Brain microvascular endothelial cell (primary cell): ENCODE results near the gene LMTK3.

Experiments
- DNase-seq: peaks from one replicate; pipeline ENCODE4 v3.0.0-alpha.2; 2020
- H3K27ac ChIP-seq: fragments of 250-450 bp; sonication (Bioruptor Pico); 2 replicates; pipeline ENCODE4 v1.5.1; 2020; ENCODE audit warnings: mild to moderate bottlenecking, moderate library complexity
- H3K27me3 ChIP-seq: fragments of 250-450 bp; sonication (Bioruptor Pico); replicated peaks from 2 replicates; pipeline ENCODE4 v1.5.1; 2020; ENCODE audit warnings: mild to moderate bottlenecking
- H3K36me3 ChIP-seq: fragments of 250-450 bp; sonication (Bioruptor Pico); replicated peaks from 2 replicates; pipeline ENCODE4 v1.5.1; 2020; ENCODE audit warnings: mild to moderate bottlenecking
- H3K4me3 ChIP-seq: 2 replicates; pipeline ENCODE4 v1.5.1; 2011; ENCODE audit warnings: low read depth, mild to moderate bottlenecking, control low read depth, low read length, moderate library complexity
- CTCF ChIP-seq: IDR thresholded peaks from 2 replicates; pipeline ENCODE4 v1.5.1; 2011; ENCODE audit warnings: low read depth, mild to moderate bottlenecking, moderate library complexity, low read length, control low read depth, inconsistent platforms; ENCODE audit errors: missing control alignments
- in situ Hi-C: cut with HindIII; loops from 2 replicates; pipeline ENCODE4 v1.10.0; 2017; ENCODE audit warnings: low sequenced_read_pairs, low pct_ligation_motif_present

The LMTK3 gene

GRCh38 chr19:48499316-48500090, 12.1 kb downstream of the LMTK3 start:
- no peak for DNase-seq
- Histone ChIP-seq H3K36me3 (no peaks in the 10 kb centered on the region), H3K27me3 (peaks cover 37% of the 10 kb centered on the region), H3K27ac (no peak overlapping the region), H3K4me3 (no peak overlapping the region)
- no peak for TF ChIP-seq CTCF
- in situ Hi-C loops, result no loop called here

GRCh38 chr19:48498595-48499311, 12.9 kb downstream of the LMTK3 start:
- H3K27me3 ChIP-seq, result peaks cover 37% of the 10 kb centered on the region
- H3K36me3 ChIP-seq, result no peaks in the 10 kb centered on the region
- no peak overlapping the region for H3K27ac ChIP-seq
- in situ Hi-C loops, result no loop called here
- no peak for DNase-seq
- no peak for TF ChIP-seq CTCF
- no peak overlapping the region for H3K4me3 ChIP-seq

GRCh38 chr19:48497728-48498594, 13.7 kb downstream of the LMTK3 start:
- TF ChIP-seq CTCF, result no peak
- H3K36me3 ChIP-seq, result no peaks in the 10 kb centered on the region
- H3K27me3 ChIP-seq, result peaks cover 37% of the 10 kb centered on the region
- in situ Hi-C loops, result no loop called here
- H3K4me3 ChIP-seq, result no peak overlapping the region
- no peak for DNase-seq
- H3K27ac ChIP-seq, result no peak overlapping the region

- no peak for DNase-seq
- in situ Hi-C loops, result no loop called here
- no peak overlapping the region for H3K27ac ChIP-seq
- TF ChIP-seq CTCF, result no peak
- H3K4me3 ChIP-seq, result no peak overlapping the region
- peaks cover 37% of the 10 kb centered on the region for H3K27me3 ChIP-seq
- no peaks in the 10 kb centered on the region for H3K36me3 ChIP-seq
These were observed 14.5 kb downstream of the LMTK3 start for GRCh38 chr19:48496959-48497727.

GRCh38 chr19:48495396-48495795, 16.2 kb downstream of the LMTK3 start:
- no peak for DNase-seq
- peaks cover 29% of the 10 kb centered on the region for H3K27me3 ChIP-seq
- H3K27ac ChIP-seq, result no peak overlapping the region
- in situ Hi-C loops, result no loop called here
- TF ChIP-seq CTCF, result no peak
- H3K4me3 ChIP-seq, result no peak overlapping the region
- H3K36me3 ChIP-seq, result no peaks in the 10 kb centered on the region
